B cell (primary cell): ENCODE data around the gene BBS2. TPM values are rescaled to one million over a fixed set of nuclear protein-coding genes. Genes with fewer than 3 reads are reported as not detected.

Experiments used
- ATAC-seq: fragments of 200-7000 bp; cut with Tn5 transposase; one replicate; pipeline ENCODE4 v1.10.0; 2021; ENCODE audit warnings: low read depth, mild to moderate bottlenecking, moderate number of reproducible peaks, moderate library complexity
- CTCF ChIA-PET: fragments of 350-600 bp; sonication (Branson Sonifier 250); formaldehyde crosslinking; loops from one replicate; lab custom pipeline; 2021; ENCODE audit warnings: antibody characterized with exemption, inconsistent platforms; lab: Charles Lee
- POLR2A ChIA-PET: fragments of 350-600 bp; sonication (Branson Sonifier 250); formaldehyde crosslinking; loops from one replicate; lab custom pipeline; 2021; ENCODE audit warnings: antibody characterized with exemption; lab: Charles Lee
- DNase-seq: peaks from one replicate; pipeline ENCODE4 v3.0.0; 2013
- H2AFZ ChIP-seq: 2 replicates; pipeline ENCODE4 v1.6.1; 2012; ENCODE audit warnings: mild to moderate bottlenecking, low read depth, low read length; ENCODE audit not compliant: insufficient read depth, poor library complexity, severe bottlenecking
- H3K27ac ChIP-seq, 2 donors: 1 replicate in 1 of 2; 2 replicates in 1 of 2; pipeline ENCODE4 v1.5.1; 2012 to 2013; ENCODE audit warnings: low read length in 2 of 2, mild to moderate bottlenecking in 2 of 2, moderate library complexity in 1 of 2
- H3K27me3 ChIP-seq, 4 experiments: fragments of 200-600 bp in 1 of 4; sonication (generic) in 1 of 4; replicated peaks in 1 of 4; 1 replicate in 2 of 4; 2 replicates in 2 of 4; pipeline versions ENCODE4 v1.6.1 to v1.7.0; 2013 to 2016; ENCODE audit warnings: low read length in 3 of 4, mild to moderate bottlenecking in 2 of 4, mixed read lengths in 1 of 4, moderate library complexity in 1 of 4; ENCODE audit not compliant: insufficient read depth in 4 of 4, control insufficient read depth in 3 of 4; ENCODE audit errors: control extremely low read depth in 1 of 4
- H3K36me3 ChIP-seq, 2 experiments: replicated peaks in 1 of 2; 1 replicate in 1 of 2; 2 replicates in 1 of 2; pipeline versions ENCODE4 v1.6.1 to v1.7.1; 2013; ENCODE audit warnings: low read length in 1 of 2; ENCODE audit not compliant: insufficient read depth in 2 of 2, control insufficient read depth in 1 of 2; ENCODE audit errors: control extremely low read depth in 1 of 2, extremely low read depth in 1 of 2
- H3K4me1 ChIP-seq, 2 donors: fragments of 200-600 bp in 1 of 2; sonication (generic) in 1 of 2; 1 replicate in 1 of 2; 2 replicates in 1 of 2; pipeline versions ENCODE4 v1.5.1 to v1.6.1; 2013 to 2017; ENCODE audit warnings: low read length in 2 of 2; ENCODE audit not compliant: control insufficient read depth in 2 of 2, insufficient read depth in 2 of 2
- H3K4me2 ChIP-seq: replicated peaks from 2 replicates; pipeline ENCODE3; 2012; ENCODE audit warnings: mild to moderate bottlenecking, low read depth, low read length; ENCODE audit not compliant: poor library complexity, severe bottlenecking
- H3K4me3 ChIP-seq, 5 experiments: fragments of 200-600 bp in 1 of 5; sonication (generic) in 1 of 5; 1 replicate in 3 of 5; 2 replicates in 2 of 5; pipeline versions ENCODE4 v1.5.1 to v1.7.0; 2011 to 2016; ENCODE audit warnings: low read length in 4 of 5, mild to moderate bottlenecking in 4 of 5, low read depth in 2 of 5, control low read depth in 1 of 5, moderate library complexity in 1 of 5; ENCODE audit not compliant: insufficient read depth in 1 of 5; ENCODE audit errors: control extremely low read depth in 1 of 5, extremely low read depth in 1 of 5
- H3K79me2 ChIP-seq: fragments of 200-600 bp; sonication (generic); one replicate; pipeline ENCODE4 v1.6.0; 2016; ENCODE audit warnings: low read length; ENCODE audit not compliant: control insufficient read depth, insufficient read depth
- H3K9ac ChIP-seq: fragments of 200-600 bp; sonication (generic); 2 replicates; pipeline ENCODE4 v1.6.1; 2017; ENCODE audit warnings: mild to moderate bottlenecking, low read length, moderate library complexity
- H3K9me3 ChIP-seq, 3 donors: one replicate each; pipeline versions ENCODE4 v1.6.1 to v1.7.1; 2013; ENCODE audit warnings: low read length in 2 of 3; ENCODE audit not compliant: control insufficient read depth in 2 of 3, insufficient read depth in 1 of 3; ENCODE audit errors: control extremely low read depth in 1 of 3
- H4K20me1 ChIP-seq: 2 replicates; pipeline ENCODE4 v1.6.0; 2012; ENCODE audit warnings: mild to moderate bottlenecking, low read length; ENCODE audit not compliant: insufficient read depth, control insufficient read depth, poor library complexity, severe bottlenecking
- H3K27ac Mint-ChIP-seq: one replicate; pipeline ENCODE4 v1.8.0; 2021; ENCODE audit warnings: mixed read lengths
- H3K27me3 Mint-ChIP-seq: one replicate; pipeline ENCODE4 v1.8.0; 2021; ENCODE audit warnings: mixed read lengths
- H3K4me1 Mint-ChIP-seq: one replicate; pipeline ENCODE4 v1.8.0; 2021; ENCODE audit warnings: mixed read lengths
- H3K4me3 Mint-ChIP-seq: one replicate; pipeline ENCODE4 v1.8.0; 2021; ENCODE audit warnings: mixed read lengths
- H3K9me3 Mint-ChIP-seq: one replicate; pipeline ENCODE4 v1.8.0; 2022; ENCODE audit warnings: mixed read lengths; ENCODE audit not compliant: insufficient read depth
- EZH2 ChIP-seq: IDR thresholded peaks from 2 replicates; pipeline ENCODE4 v1.6.1; 2012; ENCODE audit warnings: borderline replicate concordance, low read depth, mild to moderate bottlenecking, moderate library complexity, low read length; ENCODE audit not compliant: insufficient read depth, poor library complexity, severe bottlenecking
- WGBS: methylation state at CpG from one replicate; pipeline ENCODE4 v1.1.5; 2013; ENCODE audit warnings: missing lambda C conversion rate; ENCODE audit not compliant: insufficient coverage; 5-methylcytosine and 5-hydroxymethylcytosine counted together
- intact Hi-C: fragments of 100-400 bp; cut with micrococcal nuclease; formaldehyde crosslinking; loops from one replicate; pipeline ENCODE4 v1.10.0; 2022
- polyA plus RNA-seq: library from polyadenylated mRNA; depleted of rRNA; stranded (reverse); fragments of >200 nt; gene quantifications from 2 replicates; pipeline ENCODE4 v1.2.3, GENCODE V29; 2012
- total RNA-seq, 2 donors: library from RNA; stranded (reverse); fragments of 120-200 nt in 1 of 2; gene quantifications; 1 replicate in 1 of 2; 2 replicates in 1 of 2; pipeline versions ENCODE4 v1.2.3 to v1.2.4, GENCODE V29; 2013 to 2022
- TF ChIP-seq, protein P1 (sequence below): fragments of 200-600 bp; IDR thresholded peaks from one replicate; pipeline ENCODE4 v1.8.0; 2022; ENCODE audit warnings: antibody characterized with exemption, mild to moderate bottlenecking

Gene BBS2
- total and polyA plus RNA-seq, 2 donors (not counting 1 experiment from before 2014, with no cell fraction given) = 49.4 to 63.4 TPM

DNA sequence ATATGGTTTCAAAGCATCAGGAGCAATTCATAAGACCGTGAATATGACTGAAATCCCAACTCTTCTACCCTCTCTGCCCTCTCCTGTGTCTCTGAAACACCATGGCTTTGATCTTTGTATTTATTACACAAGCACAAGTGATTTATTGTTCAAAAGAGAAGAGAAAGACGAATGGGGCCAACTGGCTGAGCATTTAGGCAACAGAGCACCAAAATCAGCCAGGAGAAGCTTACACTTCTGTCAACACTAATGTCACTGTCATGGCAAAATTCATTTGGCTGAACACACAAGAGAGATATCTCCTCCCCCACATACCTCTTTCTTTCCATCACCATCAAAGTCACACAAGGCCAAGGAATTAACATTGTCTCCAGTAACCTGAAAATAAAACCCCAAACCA lies 9.3 kb downstream of the BBS2 start:
- no peaks in the 10 kb centered on the region for H3K27me3 ChIP-seq
- intact Hi-C loops = no loop called here
- H3K4me3 ChIP-seq = no peak overlapping the region
- Mint-ChIP-seq H3K4me1 (peaks cover 15% of the 10 kb centered on the region), H3K4me3 (no peak overlapping the region), H3K9me3 (no peaks in the 10 kb centered on the region), H3K27me3 (no peaks in the 10 kb centered on the region), H3K27ac (no peak overlapping the region)
- POLR2A ChIA-PET = no interaction called here
- WGBS = no CpG with 5 or more reads among the region's 2 CpGs
- no peak overlapping the region for H3K4me2 ChIP-seq
- no peak overlapping the region for H3K27ac ChIP-seq
- no peaks in the 10 kb centered on the region for H3K9me3 ChIP-seq
- ATAC-seq = no peak
- peaks cover 14% of the 10 kb centered on the region for H3K79me2 ChIP-seq
- no peak for DNase-seq
- H3K9ac ChIP-seq = no peak overlapping the region
- H2AFZ ChIP-seq = no peak overlapping the region
- H3K36me3 ChIP-seq = peaks cover 6 to 66% of the 10 kb centered on the region in 2 experiments
- CTCF ChIA-PET = interaction anchor here (1.7 kb wide), 1 partner anchor 192 kb away, joined by 6 read pairs; no protein-coding TSS in a partner anchor
- no peaks in the 10 kb centered on the region for H3K4me1 ChIP-seq
- H4K20me1 ChIP-seq = peaks cover 23% of the 10 kb centered on the region
- TF ChIP-seq EZH2 = no peak
- TF ChIP-seq, protein P1, sequence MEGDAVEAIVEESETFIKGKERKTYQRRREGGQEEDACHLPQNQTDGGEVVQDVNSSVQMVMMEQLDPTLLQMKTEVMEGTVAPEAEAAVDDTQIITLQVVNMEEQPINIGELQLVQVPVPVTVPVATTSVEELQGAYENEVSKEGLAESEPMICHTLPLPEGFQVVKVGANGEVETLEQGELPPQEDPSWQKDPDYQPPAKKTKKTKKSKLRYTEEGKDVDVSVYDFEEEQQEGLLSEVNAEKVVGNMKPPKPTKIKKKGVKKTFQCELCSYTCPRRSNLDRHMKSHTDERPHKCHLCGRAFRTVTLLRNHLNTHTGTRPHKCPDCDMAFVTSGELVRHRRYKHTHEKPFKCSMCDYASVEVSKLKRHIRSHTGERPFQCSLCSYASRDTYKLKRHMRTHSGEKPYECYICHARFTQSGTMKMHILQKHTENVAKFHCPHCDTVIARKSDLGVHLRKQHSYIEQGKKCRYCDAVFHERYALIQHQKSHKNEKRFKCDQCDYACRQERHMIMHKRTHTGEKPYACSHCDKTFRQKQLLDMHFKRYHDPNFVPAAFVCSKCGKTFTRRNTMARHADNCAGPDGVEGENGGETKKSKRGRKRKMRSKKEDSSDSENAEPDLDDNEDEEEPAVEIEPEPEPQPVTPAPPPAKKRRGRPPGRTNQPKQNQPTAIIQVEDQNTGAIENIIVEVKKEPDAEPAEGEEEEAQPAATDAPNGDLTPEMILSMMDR = no peak

DNA sequence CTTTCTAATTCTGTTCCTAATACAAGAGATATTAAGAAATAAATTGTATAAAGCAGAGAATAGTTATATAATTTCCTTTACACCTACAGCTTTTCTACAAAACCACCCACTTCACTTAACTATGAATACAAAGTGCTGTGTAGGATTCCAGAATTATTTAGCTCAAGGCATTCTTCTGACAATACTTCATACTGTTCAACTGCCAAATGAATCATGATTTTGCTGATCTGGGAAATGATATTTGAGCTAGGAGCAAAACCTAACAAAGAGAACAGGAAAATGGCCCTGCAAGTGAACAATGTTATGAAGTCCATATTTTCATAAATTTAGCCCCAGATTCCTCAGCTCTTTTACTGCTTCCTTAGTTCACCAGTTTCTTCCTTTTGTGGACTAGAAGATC lies 12.9 kb downstream of the BBS2 start:
- H3K4me3 ChIP-seq = no peak overlapping the region
- peaks cover 6% of the 10 kb centered on the region for H4K20me1 ChIP-seq
- H3K36me3 ChIP-seq = peaks cover 6 to 77% of the 10 kb centered on the region in 2 experiments
- Mint-ChIP-seq H3K9me3 (no peaks in the 10 kb centered on the region), H3K27me3 (no peaks in the 10 kb centered on the region), H3K4me1 (no peaks in the 10 kb centered on the region), H3K27ac (no peak overlapping the region), H3K4me3 (no peak overlapping the region)
- no peaks in the 10 kb centered on the region for H3K4me1 ChIP-seq
- POLR2A ChIA-PET = no interaction called here
- no peak overlapping the region for H3K27ac ChIP-seq
- intact Hi-C loops = no loop called here
- peaks cover 4% of the 10 kb centered on the region for H3K79me2 ChIP-seq
- H3K9me3 ChIP-seq = no peaks in the 10 kb centered on the region
- H2AFZ ChIP-seq = no peak overlapping the region
- H3K27me3 ChIP-seq = no peaks in the 10 kb centered on the region
- no peak for ATAC-seq
- TF ChIP-seq EZH2 = no peak
- TF ChIP-seq, protein P1 = no peak
- CTCF ChIA-PET = interaction anchor here (0.7 to 1.2 kb wide), 3 partner anchors 11 to 195 kb away, joined by 3 read pairs; partner anchors contain the start of gene BBS2
- no peak overlapping the region for H3K4me2 ChIP-seq
- no peak overlapping the region for H3K9ac ChIP-seq
- no peak for DNase-seq
